ENCODE data around the gene LRTM2.

Gene LRTM2

DNA sequence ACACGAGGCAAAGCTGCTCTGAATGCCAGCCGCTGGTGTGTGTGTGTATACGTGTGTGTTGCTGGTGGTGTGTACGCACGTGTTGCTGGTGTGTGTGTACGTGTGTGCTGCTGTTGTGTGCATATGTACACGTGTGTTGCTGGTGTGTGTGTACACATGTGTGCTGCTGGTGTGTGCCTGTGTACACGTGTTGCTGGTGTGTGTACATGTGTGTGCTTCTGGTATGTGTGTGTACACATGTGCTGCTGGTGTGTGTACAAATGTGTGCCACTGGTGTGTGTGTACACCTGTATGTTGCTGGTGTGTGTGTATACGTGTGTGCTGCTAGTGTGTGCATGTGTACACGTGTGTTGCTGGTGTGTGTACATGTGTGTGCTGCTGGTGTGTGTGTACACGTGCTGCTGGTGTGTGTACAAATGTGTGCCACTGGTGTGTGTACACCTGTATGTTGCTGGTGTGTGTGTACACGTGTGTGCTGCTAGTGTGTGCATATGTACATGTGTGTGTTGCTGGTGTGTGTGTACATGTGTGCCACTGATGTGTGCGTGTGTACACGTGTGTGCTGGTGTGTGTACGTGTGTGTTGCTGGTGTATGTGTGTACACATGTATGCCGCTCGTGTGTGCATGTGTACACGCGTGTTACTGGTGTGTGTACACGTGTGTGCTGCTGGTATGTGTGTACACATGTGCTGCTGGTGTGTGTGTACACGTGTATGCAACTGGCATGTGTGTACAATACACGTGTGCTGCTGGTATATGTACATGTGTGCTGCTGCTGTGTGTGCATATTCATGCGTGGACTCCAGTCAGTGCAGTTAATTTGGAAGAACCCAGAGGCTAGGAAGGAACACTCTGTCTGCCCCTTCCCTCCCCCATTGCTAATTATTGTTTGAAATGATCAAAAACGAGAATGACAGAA is 50.9 kb downstream of the LRTM2 start:
- DNase-seq = no peak

DNA sequence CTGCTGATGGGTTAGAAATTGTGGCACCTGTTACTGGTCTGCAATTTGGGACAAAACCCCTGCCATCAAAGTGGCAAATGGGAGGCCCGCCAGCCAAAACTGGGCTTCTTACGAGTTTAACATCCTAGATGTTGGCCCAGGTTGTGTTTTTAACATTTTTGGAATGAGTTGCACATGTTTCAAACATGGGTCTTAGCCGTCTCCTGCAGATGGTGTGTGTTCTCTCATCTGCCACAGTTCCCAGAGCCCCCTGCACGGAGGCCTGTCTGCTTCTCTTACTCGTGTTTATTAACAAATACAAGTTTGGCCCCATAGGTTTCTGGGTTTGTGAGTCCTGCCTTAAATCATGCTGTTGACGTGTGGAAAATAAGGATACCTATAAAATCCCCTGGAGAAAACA is 51.6 kb downstream of the LRTM2 start:
- DNase-seq = no peak

DNA sequence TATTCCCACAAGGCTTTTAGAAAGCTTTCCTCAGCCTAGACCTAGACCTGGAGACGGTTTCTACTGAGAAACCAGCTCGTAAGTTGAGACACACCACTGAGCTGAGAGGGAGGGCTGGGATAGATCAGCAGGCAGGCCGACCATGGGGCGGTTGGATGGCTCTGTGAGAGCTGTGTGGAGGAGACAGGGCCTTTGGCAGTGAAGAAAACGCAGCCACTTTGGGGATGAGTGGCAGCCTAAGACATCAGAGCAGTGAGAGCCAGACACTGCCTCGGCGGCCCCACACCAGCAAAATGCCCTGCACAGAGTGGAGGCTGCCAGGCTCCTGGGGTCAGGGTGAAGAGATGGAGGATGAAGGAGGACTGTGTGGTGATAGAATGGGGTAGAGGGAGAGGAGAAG is 52.1 kb downstream of the LRTM2 start:
- no peak for DNase-seq

GRCh38 chr12:1873531-1874510 is 53.5 kb downstream of the LRTM2 start:
- no peak for DNase-seq

DNA sequence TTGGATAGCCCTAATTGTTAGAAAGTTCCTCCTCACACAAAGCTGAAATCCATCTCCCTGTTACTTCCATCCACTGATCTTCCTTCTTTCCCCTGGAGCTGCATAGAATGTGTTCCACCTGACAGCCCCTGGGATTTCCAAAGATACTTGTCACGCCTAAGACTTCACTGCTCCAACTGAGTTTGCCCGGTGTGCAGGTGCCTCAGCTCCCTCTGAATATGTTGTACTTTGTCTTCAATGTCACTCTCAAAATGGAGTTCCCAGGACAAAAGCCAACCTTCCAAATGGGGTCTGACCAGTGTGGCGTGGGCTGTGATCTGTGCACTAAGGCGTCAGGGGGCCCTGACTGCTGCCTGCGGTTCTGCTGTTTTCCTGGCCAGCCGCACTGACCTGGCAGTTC is 55.2 kb downstream of the LRTM2 start:
- no peak for DNase-seq

- no peak for DNase-seq
Measured at GRCh38 chr12:1876086-1876485, 55.7 kb downstream of the LRTM2 start.

- DNase-seq = no peak
Measured at GRCh38 chr12:1877169-1877878, 57.0 kb downstream of the LRTM2 start.

DNA sequence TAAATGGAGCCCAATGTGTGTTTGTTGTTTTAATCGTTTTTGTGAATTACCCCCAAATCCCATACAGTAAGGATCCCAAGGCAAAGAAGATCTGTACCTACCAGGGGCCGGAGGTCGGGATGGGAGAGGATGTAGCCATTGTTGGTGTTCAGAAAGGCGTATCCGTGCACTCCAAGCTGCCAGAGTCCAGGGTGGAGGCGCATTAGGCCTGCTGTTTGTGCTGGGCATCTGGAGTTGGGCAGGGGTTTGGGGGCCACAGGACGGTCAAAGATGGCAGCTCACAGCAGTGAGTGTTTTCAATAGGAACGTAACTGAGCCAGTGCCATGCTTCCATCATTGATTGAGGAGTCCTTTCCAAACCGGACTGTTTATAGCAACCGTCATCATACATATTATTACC is 57.8 kb downstream of the LRTM2 start:
- no peak for DNase-seq

GRCh38 chr12:1878695-1879094 is 58.3 kb downstream of the LRTM2 start:
- no peak for DNase-seq

DNA sequence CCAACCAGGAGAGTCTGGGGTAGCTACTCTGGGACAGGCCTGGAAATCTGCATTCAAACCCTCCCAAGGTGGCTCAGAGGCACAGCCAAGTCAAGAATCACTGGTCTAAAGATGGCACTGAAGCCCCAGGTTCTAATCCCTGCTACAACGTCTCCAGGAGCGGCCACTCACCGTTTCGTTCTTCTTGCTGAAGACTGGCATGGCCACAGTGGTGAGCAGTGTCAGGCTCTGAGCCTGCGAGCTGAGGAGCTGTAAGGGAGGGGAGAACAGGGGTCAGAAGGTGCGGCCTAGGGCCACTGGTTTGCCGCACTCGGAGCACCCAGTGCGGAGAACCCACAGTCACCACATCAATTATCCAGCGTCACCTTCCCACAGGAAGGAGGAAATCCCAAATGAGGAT is 59.3 kb downstream of the LRTM2 start:
- no peak for DNase-seq

GRCh38 chr12:1880153-1880845 is 59.9 kb downstream of the LRTM2 start:
- no peak for DNase-seq

GRCh38 chr12:1880876-1881275 is 60.5 kb downstream of the LRTM2 start:
- no peak for DNase-seq

GRCh38 chr12:1881301-1881700 is 60.9 kb downstream of the LRTM2 start:
- no peak for DNase-seq

- DNase-seq = no peak
Measured at GRCh38 chr12:1881936-1882335, 61.6 kb downstream of the LRTM2 start.

DNA sequence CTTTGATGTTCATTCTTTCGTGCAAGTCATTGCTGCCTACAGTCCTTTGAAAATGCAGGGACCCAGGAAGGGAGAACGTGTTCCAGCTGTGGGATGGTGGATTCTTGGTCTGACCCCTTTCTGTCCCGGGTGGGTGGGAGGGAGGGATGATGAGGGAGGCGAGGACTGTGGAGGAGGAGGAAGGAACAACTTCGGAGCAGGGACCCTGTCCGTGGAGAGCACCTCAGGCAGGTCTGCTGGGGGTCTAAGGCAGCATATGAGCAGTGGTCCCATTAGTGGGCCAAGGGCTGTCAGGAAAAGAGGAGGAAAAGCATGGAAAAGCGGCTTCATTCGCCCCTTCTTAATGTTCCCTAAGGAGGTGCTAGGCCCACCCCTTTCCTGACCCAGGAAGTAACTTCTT is 62.0 kb downstream of the LRTM2 start:
- no peak for DNase-seq

DNA sequence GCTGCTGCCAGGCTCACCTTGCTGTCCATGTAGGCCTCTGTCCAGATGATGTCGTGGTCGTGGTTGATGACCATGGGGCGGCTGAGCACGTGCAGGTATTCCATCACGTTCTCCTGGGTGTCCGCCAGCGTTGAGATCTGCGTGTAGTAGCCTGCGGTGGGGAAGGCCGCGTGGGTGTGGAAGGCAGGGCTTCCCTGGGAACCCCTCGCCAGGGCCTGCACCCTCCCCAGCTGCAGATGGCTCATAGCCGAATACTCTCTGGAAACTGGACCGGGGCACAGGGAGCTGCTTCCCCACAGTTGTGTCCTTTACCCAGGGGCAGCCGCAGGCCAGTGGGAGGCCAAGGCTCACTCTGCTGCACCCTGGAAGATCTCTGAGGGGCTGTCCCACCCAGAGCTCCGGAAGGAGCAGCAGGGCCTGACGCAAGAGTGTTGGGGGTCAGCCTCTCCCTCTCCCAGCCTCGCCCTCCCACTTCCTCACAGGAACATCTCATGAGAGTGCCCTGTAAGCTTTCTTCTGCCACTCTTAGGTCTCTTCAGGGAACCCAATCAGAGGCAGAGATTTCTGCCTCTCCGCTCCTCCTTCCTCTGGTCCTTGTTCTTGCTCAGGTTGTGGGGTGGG is 62.6 kb downstream of the LRTM2 start:
- DNase-seq = no peak

DNA sequence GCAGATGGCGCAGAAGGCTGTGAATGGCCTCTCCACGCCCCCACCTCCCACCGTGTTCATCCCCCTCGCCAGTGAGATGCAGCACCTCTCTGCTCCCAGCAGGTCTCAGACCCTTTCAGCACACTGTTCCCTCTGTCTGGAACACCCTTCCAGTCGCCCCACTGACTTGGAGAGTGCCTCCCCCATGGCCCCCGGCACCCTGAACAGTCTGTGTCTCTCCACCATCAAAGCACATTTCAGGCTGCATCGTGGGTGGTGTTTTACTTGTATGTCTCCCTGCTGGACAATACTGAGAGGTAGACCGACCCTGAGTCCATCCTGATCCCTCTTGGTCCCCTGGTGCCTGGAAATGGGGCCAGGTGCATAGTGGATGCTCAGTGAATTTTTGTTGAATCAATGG is 63.1 kb downstream of the LRTM2 start:
- DNase-seq = no peak

DNA sequence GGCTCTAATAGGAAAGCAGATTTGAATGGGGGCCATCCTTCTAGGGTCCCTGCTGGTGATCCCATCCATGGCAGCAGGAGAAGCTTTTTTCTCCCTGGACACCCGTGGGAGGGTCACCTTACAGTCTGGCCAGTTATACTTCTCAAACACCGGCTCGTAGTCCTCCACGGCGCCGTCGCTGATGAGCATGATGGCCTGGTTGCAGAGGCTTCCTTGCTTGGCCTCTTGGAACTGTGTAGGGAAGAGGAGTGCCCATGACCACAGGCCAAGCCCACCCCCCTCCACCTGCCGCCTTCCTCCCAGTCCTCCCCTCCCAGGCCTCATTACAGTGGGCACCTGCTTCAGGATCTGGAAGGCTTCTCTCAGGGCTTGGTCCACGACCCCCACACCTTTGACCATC is 64.3 kb downstream of the LRTM2 start:
- DNase-seq = no peak

DNA sequence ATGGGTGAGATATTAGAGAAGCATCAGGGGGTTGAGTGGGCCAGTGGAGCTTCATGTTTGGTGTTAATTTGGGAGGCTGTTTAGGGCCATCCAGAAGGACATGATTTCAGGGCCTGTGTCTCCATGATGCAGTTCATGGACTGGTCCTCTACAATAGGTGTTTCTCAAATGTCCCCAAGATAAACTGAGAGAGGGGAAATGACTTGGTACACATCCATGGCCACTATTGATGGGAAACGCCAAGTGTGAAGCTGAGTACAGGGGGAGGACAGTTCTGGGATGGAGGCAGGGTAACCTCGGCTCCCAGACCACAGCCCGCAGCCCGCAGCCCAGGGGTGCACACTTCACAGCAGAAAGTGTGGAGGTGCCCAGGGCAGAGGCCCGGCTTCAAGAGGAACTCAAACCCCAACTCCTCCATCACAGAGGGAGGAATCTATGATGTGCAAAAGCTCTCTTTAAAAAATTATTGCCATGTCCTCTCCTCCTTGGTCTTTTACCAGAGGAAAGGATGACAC is 64.8 kb downstream of the LRTM2 start:
- DNase-seq = no peak

DNA sequence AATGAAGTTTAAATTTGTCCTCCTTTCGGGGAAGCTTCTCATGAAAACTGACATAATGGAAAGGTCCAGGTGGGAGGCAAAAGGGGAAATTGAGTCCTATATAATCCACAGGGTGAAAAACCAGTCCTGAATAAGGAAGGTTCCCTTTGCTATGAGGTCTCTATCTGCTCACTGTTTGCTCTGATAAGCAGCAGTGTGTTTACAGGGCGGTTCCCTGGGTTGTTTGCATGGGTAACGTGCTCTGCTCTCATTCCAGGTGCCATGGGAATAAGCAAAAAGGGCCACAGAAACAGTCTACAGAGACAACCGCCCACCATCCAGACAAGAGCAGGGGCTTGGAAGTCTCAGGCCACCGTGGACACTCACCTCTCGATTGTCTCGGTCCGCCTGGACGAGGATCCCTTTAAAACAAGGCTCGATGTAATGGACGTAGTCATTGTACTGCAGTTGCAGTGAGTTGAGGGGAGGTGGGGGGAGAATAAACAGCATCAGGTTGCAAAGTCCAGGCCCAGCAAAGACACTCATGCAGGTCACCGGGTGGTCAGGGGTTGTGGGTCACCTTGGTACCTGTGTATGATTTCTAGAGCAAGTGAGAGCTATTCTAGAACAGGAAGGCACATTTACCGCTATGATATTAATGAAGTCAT is 65.4 kb downstream of the LRTM2 start:
- DNase-seq = no peak
